CD14-positive monocyte (primary cell): ENCODE data around the gene PTTG2. TPM values are rescaled to one million over a fixed set of nuclear protein-coding genes. Genes with fewer than 3 reads are reported as not detected.

ENCODE experiments used
- DNase-seq, 3 donors: peaks; one replicate each; pipeline ENCODE4 v3.0.0-alpha.2; 2011 to 2022
- H2AFZ ChIP-seq: 2 replicates; pipeline ENCODE4 v1.6.0; 2012; ENCODE audit warnings: mild to moderate bottlenecking, low read depth, low read length, inconsistent platforms; ENCODE audit not compliant: insufficient read depth, poor library complexity, severe bottlenecking
- H3K27ac ChIP-seq, 2 donors: 1 replicate in 1 of 2; 2 replicates in 1 of 2; pipeline ENCODE4 v1.5.1; 2012 to 2013; ENCODE audit warnings: low read length in 2 of 2, control low read depth in 1 of 2, inconsistent platforms in 1 of 2, low read depth in 1 of 2, mild to moderate bottlenecking in 1 of 2
- H3K27me3 ChIP-seq, 2 donors: one replicate each; pipeline versions ENCODE4 v1.6.0 to v1.6.1; 2011 to 2013; ENCODE audit warnings: low read length in 2 of 2; ENCODE audit not compliant: control insufficient read depth in 2 of 2, insufficient read depth in 2 of 2
- H3K36me3 ChIP-seq, 2 donors: replicated peaks in 1 of 2; 1 replicate in 1 of 2; 2 replicates in 1 of 2; pipeline versions ENCODE4 v1.5.1 to v1.6.1; 2012 to 2013; ENCODE audit warnings: low read length in 2 of 2, control low read depth in 1 of 2, inconsistent platforms in 1 of 2, mild to moderate bottlenecking in 1 of 2; ENCODE audit not compliant: insufficient read depth in 2 of 2, control insufficient read depth in 1 of 2
- H3K4me1 ChIP-seq, 2 donors: 1 replicate in 1 of 2; 2 replicates in 1 of 2; pipeline versions ENCODE4 v1.5.1 to v1.6.1; 2012 to 2013; ENCODE audit warnings: low read length in 2 of 2, control low read depth in 1 of 2, inconsistent platforms in 1 of 2, mild to moderate bottlenecking in 1 of 2, moderate library complexity in 1 of 2; ENCODE audit not compliant: insufficient read depth in 2 of 2, control insufficient read depth in 1 of 2
- H3K4me2 ChIP-seq: replicated peaks from 2 replicates; pipeline ENCODE3; 2012; ENCODE audit warnings: low read length, moderate library complexity, mild to moderate bottlenecking; ENCODE audit not compliant: poor library complexity, severe bottlenecking; ENCODE audit errors: extremely low read depth
- H3K4me3 ChIP-seq, 3 experiments: fragments of 200-600 bp in 1 of 3; sonication (generic) in 1 of 3; replicated peaks in 1 of 3; 1 replicate in 2 of 3; 2 replicates in 1 of 3; pipeline ENCODE4 v1.5.1; 2011 to 2013; ENCODE audit warnings: low read length in 3 of 3, mild to moderate bottlenecking in 3 of 3, control low read depth in 2 of 3, low read depth in 2 of 3, inconsistent platforms in 1 of 3, moderate library complexity in 1 of 3
- H3K79me2 ChIP-seq: 2 replicates; pipeline ENCODE4 v1.6.0; 2012; ENCODE audit warnings: mild to moderate bottlenecking, control low read depth, inconsistent platforms, low read length, moderate library complexity; ENCODE audit not compliant: insufficient read depth
- H3K9ac ChIP-seq: 2 replicates; pipeline ENCODE4 v1.6.0; 2017; ENCODE audit warnings: low read length, mild to moderate bottlenecking; ENCODE audit not compliant: insufficient read depth, poor library complexity, severe bottlenecking
- H3K9me3 ChIP-seq, 2 donors: replicated peaks in 1 of 2; 1 replicate in 1 of 2; 2 replicates in 1 of 2; pipeline versions ENCODE4 v1.5.1 to v1.6.1; 2012 to 2013; ENCODE audit warnings: low read length in 2 of 2, control low read depth in 1 of 2; ENCODE audit not compliant: control insufficient read depth in 1 of 2, insufficient read depth in 1 of 2
- H4K20me1 ChIP-seq: 2 replicates; pipeline ENCODE4 v1.6.0; 2012; ENCODE audit warnings: mild to moderate bottlenecking, low read length, control low read depth, moderate library complexity; ENCODE audit not compliant: insufficient read depth
- H3K27ac Mint-ChIP-seq, 7 donors: one replicate each; pipeline ENCODE4 v1.8.0; 2020; ENCODE audit warnings: mild to moderate bottlenecking in 7 of 7, mixed read lengths in 7 of 7, moderate library complexity in 6 of 7, inconsistent platforms in 2 of 7
- H3K27me3 Mint-ChIP-seq, 3 donors: one replicate each; pipeline ENCODE4 v1.8.0; 2021 to 2022; ENCODE audit warnings: low read depth in 3 of 3, mild to moderate bottlenecking in 3 of 3, mixed read lengths in 3 of 3, moderate library complexity in 3 of 3, inconsistent platforms in 1 of 3
- H3K36me3 Mint-ChIP-seq, 2 donors: one replicate each; pipeline ENCODE4 v1.8.0; 2020; ENCODE audit warnings: mixed read lengths in 2 of 2, inconsistent platforms in 1 of 2, mild to moderate bottlenecking in 1 of 2
- H3K4me1 Mint-ChIP-seq: one replicate; pipeline ENCODE4 v1.8.0; 2020; ENCODE audit warnings: mild to moderate bottlenecking, mixed read lengths
- H3K4me3 Mint-ChIP-seq, 2 donors: one replicate each; pipeline ENCODE4 v1.8.0; 2020; ENCODE audit warnings: mild to moderate bottlenecking in 2 of 2, mixed read lengths in 2 of 2, moderate library complexity in 1 of 2
- H3K9me3 Mint-ChIP-seq, 7 donors: one replicate each; pipeline ENCODE4 v1.8.0; 2020 to 2022; ENCODE audit warnings: mixed read lengths in 7 of 7, mild to moderate bottlenecking in 6 of 7, moderate library complexity in 6 of 7, inconsistent platforms in 2 of 7
- CTCF ChIP-seq: fragments of 200-600 bp; IDR thresholded peaks from one replicate; pipeline ENCODE4 v1.8.0; 2022; ENCODE audit warnings: antibody characterized with exemption, mild to moderate bottlenecking
- WGBS: methylation state at CpG from one replicate; pipeline ENCODE4 v1.1.5; 2013; ENCODE audit warnings: missing lambda C conversion rate; ENCODE audit not compliant: insufficient coverage; 5-methylcytosine and 5-hydroxymethylcytosine counted together
- intact Hi-C, 2 donors: fragments of 100-400 bp; cut with micrococcal nuclease; formaldehyde crosslinking; loops; one replicate each; pipeline versions ENCODE4 v1.15.0 to v1.15.1; 2023
- polyA plus RNA-seq, 3 donors: library from polyadenylated mRNA; depleted of rRNA in 1 of 3; unstranded in 2 of 3; stranded (reverse) in 1 of 3; fragments of 300-500 nt in 2 of 3; fragments of >200 nt in 1 of 3; fragmentation: Illumina TruSeq in 2 of 3; gene quantifications; 1 replicate in 2 of 3; 2 replicates in 1 of 3; pipeline ENCODE4 v1.2.3, GENCODE V29; 2012 to 2021

Gene PTTG2
- polyA plus RNA-seq, 3 donors = 2.0 TPM; not detected in 2

GRCh38 chr4:37924946-37925345 lies 35.3 kb upstream of the PTTG2 start:
- no peak overlapping the region for H2AFZ ChIP-seq
- H3K4me3 ChIP-seq = no peak overlapping the region
- H3K27ac Mint-ChIP-seq = no peak overlapping the region
- no peak overlapping the region for H3K4me2 ChIP-seq
- peaks cover 42 to 46% of the 10 kb centered on the region in 2 donors for H3K36me3 Mint-ChIP-seq
- no peaks in the 10 kb centered on the region for H3K27me3 ChIP-seq
- no peak overlapping the region for H3K4me3 Mint-ChIP-seq
- H3K4me1 ChIP-seq = no peaks in the 10 kb centered on the region
- H4K20me1 ChIP-seq = peaks cover 90% of the 10 kb centered on the region
- intact Hi-C loops = no loop called here
- no peaks in the 10 kb centered on the region for H3K27me3 Mint-ChIP-seq
- H3K36me3 ChIP-seq = peaks cover 8 to 30% of the 10 kb centered on the region in 2 donors
- no peak overlapping the region for H3K27ac ChIP-seq
- no peaks in the 10 kb centered on the region for H3K9me3 ChIP-seq
- H3K4me1 Mint-ChIP-seq = peaks cover 19% of the 10 kb centered on the region
- 92% methylated on average over 7 of the region's 7 CpGs for WGBS
- no peak for DNase-seq
- H3K9ac ChIP-seq = no peak overlapping the region
- H3K79me2 ChIP-seq = peaks cover 45% of the 10 kb centered on the region
- TF ChIP-seq CTCF = no peak
- H3K9me3 Mint-ChIP-seq = peaks cover 0 to 6% (median 3%) of the 10 kb centered on the region in 7 donors

- no peak overlapping the region for H3K4me3 ChIP-seq
- peaks cover 15 to 54% of the 10 kb centered on the region in 2 donors for H3K36me3 ChIP-seq
- H3K9me3 ChIP-seq = no peaks in the 10 kb centered on the region
- no peak overlapping the region for H3K4me2 ChIP-seq
- no peak for TF ChIP-seq CTCF
- peaks cover 94% of the 10 kb centered on the region for H4K20me1 ChIP-seq
- peaks cover 13% of the 10 kb centered on the region for H3K4me1 Mint-ChIP-seq
- peaks cover 0 to 6% (median 3%) of the 10 kb centered on the region in 7 donors for H3K9me3 Mint-ChIP-seq
- peaks cover 36% of the 10 kb centered on the region for H3K79me2 ChIP-seq
- H3K4me1 ChIP-seq = no peaks in the 10 kb centered on the region
- no peak overlapping the region for H2AFZ ChIP-seq
- no CpG with 5 or more reads among the region's 4 CpGs for WGBS
- H3K4me3 Mint-ChIP-seq = no peak overlapping the region
- H3K9ac ChIP-seq = no peak overlapping the region
- no peak overlapping the region for H3K27ac Mint-ChIP-seq
- H3K36me3 Mint-ChIP-seq = peaks cover 45 to 47% of the 10 kb centered on the region in 2 donors
- no peak for DNase-seq
- H3K27ac ChIP-seq = no peak overlapping the region
- peaks cover 0 to 4% (median 0%) of the 10 kb centered on the region in 3 donors for H3K27me3 Mint-ChIP-seq
- intact Hi-C loops = no loop called here
- H3K27me3 ChIP-seq = no peaks in the 10 kb centered on the region
Observed at GRCh38 chr4:37927434-37927833, 32.8 kb upstream of the PTTG2 start.
